Testis (tissue), 2 donors: Measurements from ENCODE around the gene CA10.

Source experiments
- CTCF ChIP-seq, 3 experiments: fragments of 450-650 bp in 2 of 3; fragments of 200-600 bp in 1 of 3; sonication (generic) in 1 of 3; IDR thresholded peaks; one replicate each; pipeline ENCODE4 v1.5.1; 2016 to 2019; ENCODE audit warnings: antibody characterized with exemption in 3 of 3, mild to moderate bottlenecking in 2 of 3, moderate library complexity in 1 of 3
- POLR2A ChIP-seq: fragments of 450-650 bp; IDR thresholded peaks from one replicate; pipeline ENCODE4 v1.6.1; 2017; ENCODE audit warnings: antibody characterized with exemption, mild to moderate bottlenecking, moderate library complexity

- TF ChIP-seq CTCF (IDR thresholded peaks at IDR 0.05) (no peak), POLR2A (no peak)
These were observed 133.3 kb downstream of the CA10 start for GRCh38 chr17:52025236-52025635.
